HepG2 (cell line): ENCODE data around the gene ZNF546. TPM values are rescaled to one million over a fixed set of nuclear protein-coding genes. Genes with fewer than 3 reads are reported as not detected.

ENCODE experiments used
- GLI4 ChIP-seq: sonication (generic); formaldehyde crosslinking; IDR thresholded peaks from 2 replicates; pipeline ENCODE4 v1.5.1; 2020; ENCODE audit warnings: missing genetic modification reagents, mild to moderate bottlenecking, moderate library complexity, borderline replicate concordance
- HHEX ChIP-seq: IDR thresholded peaks from 2 replicates; pipeline ENCODE4 v1.6.1; 2016; ENCODE audit warnings: control low read depth
- PCBP2 ChIP-seq: fragments of 200-400 bp; formaldehyde crosslinking; optimal IDR thresholded peaks from 2 replicates; pipeline ENCODE3; 2018; ENCODE audit warnings: low read length, low read depth; ENCODE audit not compliant: poor library complexity, severe bottlenecking
- POLR2AphosphoS2 ChIP-seq: IDR thresholded peaks from 2 replicates; pipeline ENCODE4 v1.6.1; 2011; ENCODE audit warnings: low read depth, low read length, improper control_type of control experiment
- PRPF4 ChIP-seq: fragments of 200-400 bp; formaldehyde crosslinking; IDR thresholded peaks from 2 replicates; pipeline ENCODE4 v1.6.1; 2016; ENCODE audit warnings: low read length, low read depth; ENCODE audit not compliant: poor library complexity, severe bottlenecking
- RAD51 ChIP-seq: fragments of 450-650 bp; IDR thresholded peaks from 2 replicates; pipeline ENCODE4 v1.6.1; 2016; ENCODE audit warnings: borderline replicate concordance
- TRIM24 ChIP-seq: sonication (generic); formaldehyde crosslinking; IDR thresholded peaks from 2 replicates; pipeline ENCODE4 v1.8.0; 2022; ENCODE audit warnings: mild to moderate bottlenecking, missing genetic modification reagents
- ZFP41 ChIP-seq: sonication (generic); formaldehyde crosslinking; IDR thresholded peaks from 2 replicates; pipeline ENCODE4 v1.4.0; 2020; ENCODE audit warnings: mild to moderate bottlenecking, missing genetic modification reagents, borderline replicate concordance
- ZNF326 ChIP-seq: sonication (generic); formaldehyde crosslinking; IDR thresholded peaks from 2 replicates; pipeline ENCODE4 v1.4.0; 2020; ENCODE audit warnings: missing genetic modification reagents, borderline replicate concordance
- ZNF383 ChIP-seq: sonication (generic); formaldehyde crosslinking; IDR thresholded peaks from 2 replicates; pipeline ENCODE4 v1.4.0; 2020; ENCODE audit warnings: missing genetic modification reagents, mild to moderate bottlenecking, borderline replicate concordance
- ZNF878 ChIP-seq: sonication (generic); formaldehyde crosslinking; IDR thresholded peaks from 2 replicates; pipeline ENCODE4 v1.8.1; 2023; ENCODE audit warnings: mild to moderate bottlenecking, missing genetic modification reagents, moderate library complexity
- ZSCAN29 ChIP-seq: sonication (generic); formaldehyde crosslinking; conservative IDR thresholded peaks from 2 replicates; pipeline ENCODE4 v1.4.0; 2020; ENCODE audit warnings: mild to moderate bottlenecking, missing genetic modification reagents
- polyA plus RNA-seq, 8 experiments: library from polyadenylated mRNA; depleted of rRNA in 3 of 8; stranded (reverse) in 7 of 8; unstranded in 1 of 8; fragments of >200 nt; fragmentation: Illumina TruSeq in 4 of 8; extraction: Trizol in 4 of 8; gene quantifications; 2 replicates each; pipeline versions ENCODE4 v1.2.1 to v1.2.3, GENCODE V29; 2011 to 2016; ENCODE audit warnings: low read depth in 4 of 8, missing spikeins in 1 of 8, mixed read lengths in 1 of 8; ENCODE audit not compliant: insufficient read depth in 1 of 8
- total RNA-seq, 5 experiments: library from RNA; depleted of rRNA; stranded (reverse); fragments of >200 nt; fragmentation: Illumina TruSeq; extraction: Trizol; gene quantifications; 2 replicates each; pipeline ENCODE4 v1.2.3, GENCODE V29; 2016; ENCODE audit warnings: low read depth in 1 of 5
- TF ChIP-seq, protein P1 (sequence below): sonication (generic); formaldehyde crosslinking; IDR thresholded peaks from 2 replicates; pipeline ENCODE4 v1.8.1; 2023; ENCODE audit warnings: missing genetic modification reagents, inconsistent platforms, borderline replicate concordance
- TF ChIP-seq, protein P2 (sequence below), 2 experiments: fragments of 450-650 bp in 1 of 2; sonication (generic) in 1 of 2; formaldehyde crosslinking in 1 of 2; IDR thresholded peaks; 2 replicates each; pipeline versions ENCODE4 v1.6.1 to v1.8.0; 2016 to 2022; ENCODE audit warnings: antibody characterized with exemption in 1 of 2, mild to moderate bottlenecking in 1 of 2, missing genetic modification reagents in 1 of 2
- TF ChIP-seq, protein P3 (sequence below): sonication (generic); formaldehyde crosslinking; IDR thresholded peaks from 2 replicates; pipeline ENCODE4 v1.4.0; 2020; ENCODE audit warnings: mild to moderate bottlenecking, low read depth, missing genetic modification reagents

The ZNF546 gene
- total and polyA plus RNA-seq, 2 of the 13 experiments (the other 11 are each of a cell fraction or from before 2014, with no cell fraction given) = 2.2 to 4.1 TPM

DNA sequence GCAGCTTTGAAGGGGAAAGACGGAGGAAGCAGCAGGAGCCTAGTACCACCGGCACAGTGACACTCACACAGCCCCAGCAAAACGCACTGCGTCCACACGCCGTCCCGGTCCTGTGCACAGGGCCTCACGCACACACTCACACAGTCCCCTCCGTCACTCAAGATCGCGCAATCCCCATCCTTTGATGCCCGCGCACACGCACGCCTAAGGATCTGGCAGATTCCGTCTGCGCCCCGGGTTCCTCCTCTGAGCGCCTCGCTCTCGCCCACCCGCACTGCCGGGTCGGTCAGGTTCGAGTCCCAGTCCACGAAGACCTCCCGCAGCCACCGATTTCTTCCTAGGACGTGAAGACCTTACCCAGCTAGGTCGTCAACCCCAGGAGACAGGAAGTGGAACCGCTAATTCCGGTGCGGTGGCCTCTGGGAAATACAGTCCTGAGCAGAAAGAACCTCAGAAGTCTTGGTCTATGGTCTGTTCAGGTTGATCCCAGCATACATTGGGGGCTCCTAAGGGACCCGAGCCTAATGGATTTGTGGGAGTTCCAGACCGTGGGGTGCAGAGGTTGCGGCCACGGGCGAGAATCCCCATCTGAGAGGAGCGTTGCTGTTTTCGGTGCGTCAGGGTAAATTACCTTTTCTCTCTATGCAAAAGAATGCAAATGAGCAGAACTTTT is 59.1 kb downstream of the ZNF546 start, which contains the start of gene ZNF780B (continued):
- no peak for TF ChIP-seq PRPF4
- TF ChIP-seq, protein P1, sequence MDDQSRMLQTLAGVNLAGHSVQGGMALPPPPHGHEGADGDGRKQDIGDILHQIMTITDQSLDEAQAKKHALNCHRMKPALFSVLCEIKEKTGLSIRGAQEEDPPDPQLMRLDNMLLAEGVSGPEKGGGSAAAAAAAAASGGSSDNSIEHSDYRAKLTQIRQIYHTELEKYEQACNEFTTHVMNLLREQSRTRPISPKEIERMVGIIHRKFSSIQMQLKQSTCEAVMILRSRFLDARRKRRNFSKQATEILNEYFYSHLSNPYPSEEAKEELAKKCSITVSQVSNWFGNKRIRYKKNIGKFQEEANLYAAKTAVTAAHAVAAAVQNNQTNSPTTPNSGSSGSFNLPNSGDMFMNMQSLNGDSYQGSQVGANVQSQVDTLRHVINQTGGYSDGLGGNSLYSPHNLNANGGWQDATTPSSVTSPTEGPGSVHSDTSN (CRISPR knock-in tag) = no peak
- 0 out of 2 replicates have a peak, but pooled peaks have one; percentile 40 for TF ChIP-seq ZNF878
- no peak for TF ChIP-seq RAD51
- TF ChIP-seq, protein P2, sequence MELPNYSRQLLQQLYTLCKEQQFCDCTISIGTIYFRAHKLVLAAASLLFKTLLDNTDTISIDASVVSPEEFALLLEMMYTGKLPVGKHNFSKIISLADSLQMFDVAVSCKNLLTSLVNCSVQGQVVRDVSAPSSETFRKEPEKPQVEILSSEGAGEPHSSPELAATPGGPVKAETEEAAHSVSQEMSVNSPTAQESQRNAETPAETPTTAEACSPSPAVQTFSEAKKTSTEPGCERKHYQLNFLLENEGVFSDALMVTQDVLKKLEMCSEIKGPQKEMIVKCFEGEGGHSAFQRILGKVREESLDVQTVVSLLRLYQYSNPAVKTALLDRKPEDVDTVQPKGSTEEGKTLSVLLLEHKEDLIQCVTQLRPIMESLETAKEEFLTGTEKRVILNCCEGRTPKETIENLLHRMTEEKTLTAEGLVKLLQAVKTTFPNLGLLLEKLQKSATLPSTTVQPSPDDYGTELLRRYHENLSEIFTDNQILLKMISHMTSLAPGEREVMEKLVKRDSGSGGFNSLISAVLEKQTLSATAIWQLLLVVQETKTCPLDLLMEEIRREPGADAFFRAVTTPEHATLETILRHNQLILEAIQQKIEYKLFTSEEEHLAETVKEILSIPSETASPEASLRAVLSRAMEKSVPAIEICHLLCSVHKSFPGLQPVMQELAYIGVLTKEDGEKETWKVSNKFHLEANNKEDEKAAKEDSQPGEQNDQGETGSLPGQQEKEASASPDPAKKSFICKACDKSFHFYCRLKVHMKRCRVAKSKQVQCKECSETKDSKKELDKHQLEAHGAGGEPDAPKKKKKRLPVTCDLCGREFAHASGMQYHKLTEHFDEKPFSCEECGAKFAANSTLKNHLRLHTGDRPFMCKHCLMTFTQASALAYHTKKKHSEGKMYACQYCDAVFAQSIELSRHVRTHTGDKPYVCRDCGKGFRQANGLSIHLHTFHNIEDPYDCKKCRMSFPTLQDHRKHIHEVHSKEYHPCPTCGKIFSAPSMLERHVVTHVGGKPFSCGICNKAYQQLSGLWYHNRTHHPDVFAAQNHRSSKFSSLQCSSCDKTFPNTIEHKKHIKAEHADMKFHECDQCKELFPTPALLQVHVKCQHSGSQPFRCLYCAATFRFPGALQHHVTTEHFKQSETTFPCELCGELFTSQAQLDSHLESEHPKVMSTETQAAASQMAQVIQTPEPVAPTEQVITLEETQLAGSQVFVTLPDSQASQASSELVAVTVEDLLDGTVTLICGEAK (IDR thresholded peaks at IDR 0.05) = peak; percentile 24
- TF ChIP-seq, protein P2 (CRISPR knock-in tag; IDR thresholded peaks at IDR 0.05) = peak; percentile 89
- no peak for TF ChIP-seq ZNF383
- peak; percentile 74; the same call in 1 of the 2 replicates for TF ChIP-seq GLI4 (CRISPR knock-in tag)
- no peak for TF ChIP-seq ZNF326 (CRISPR knock-in tag)
- peak; percentile 77; the same call in 1 of the 2 replicates for TF ChIP-seq POLR2AphosphoS2
- TF ChIP-seq ZFP41 = 0 out of 2 replicates have a peak, but pooled peaks have one; percentile 38
- no peak for TF ChIP-seq PCBP2
- TF ChIP-seq ZSCAN29 (CRISPR knock-in tag) = peak; percentile 48; the same call in 1 of the 2 replicates
- no peak for TF ChIP-seq TRIM24 (CRISPR knock-in tag)
- TF ChIP-seq, protein P3, sequence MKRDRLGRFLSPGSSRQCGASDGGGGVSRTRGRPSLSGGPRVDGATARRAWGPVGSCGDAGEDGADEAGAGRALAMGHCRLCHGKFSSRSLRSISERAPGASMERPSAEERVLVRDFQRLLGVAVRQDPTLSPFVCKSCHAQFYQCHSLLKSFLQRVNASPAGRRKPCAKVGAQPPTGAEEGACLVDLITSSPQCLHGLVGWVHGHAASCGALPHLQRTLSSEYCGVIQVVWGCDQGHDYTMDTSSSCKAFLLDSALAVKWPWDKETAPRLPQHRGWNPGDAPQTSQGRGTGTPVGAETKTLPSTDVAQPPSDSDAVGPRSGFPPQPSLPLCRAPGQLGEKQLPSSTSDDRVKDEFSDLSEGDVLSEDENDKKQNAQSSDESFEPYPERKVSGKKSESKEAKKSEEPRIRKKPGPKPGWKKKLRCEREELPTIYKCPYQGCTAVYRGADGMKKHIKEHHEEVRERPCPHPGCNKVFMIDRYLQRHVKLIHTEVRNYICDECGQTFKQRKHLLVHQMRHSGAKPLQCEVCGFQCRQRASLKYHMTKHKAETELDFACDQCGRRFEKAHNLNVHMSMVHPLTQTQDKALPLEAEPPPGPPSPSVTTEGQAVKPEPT = peak; percentile 40; the same call in 1 of the 2 replicates
- no peak for TF ChIP-seq HHEX (CRISPR knock-in tag)
